Measurements from ENCODE around the gene SLC45A1.

Gene SLC45A1

DNA sequence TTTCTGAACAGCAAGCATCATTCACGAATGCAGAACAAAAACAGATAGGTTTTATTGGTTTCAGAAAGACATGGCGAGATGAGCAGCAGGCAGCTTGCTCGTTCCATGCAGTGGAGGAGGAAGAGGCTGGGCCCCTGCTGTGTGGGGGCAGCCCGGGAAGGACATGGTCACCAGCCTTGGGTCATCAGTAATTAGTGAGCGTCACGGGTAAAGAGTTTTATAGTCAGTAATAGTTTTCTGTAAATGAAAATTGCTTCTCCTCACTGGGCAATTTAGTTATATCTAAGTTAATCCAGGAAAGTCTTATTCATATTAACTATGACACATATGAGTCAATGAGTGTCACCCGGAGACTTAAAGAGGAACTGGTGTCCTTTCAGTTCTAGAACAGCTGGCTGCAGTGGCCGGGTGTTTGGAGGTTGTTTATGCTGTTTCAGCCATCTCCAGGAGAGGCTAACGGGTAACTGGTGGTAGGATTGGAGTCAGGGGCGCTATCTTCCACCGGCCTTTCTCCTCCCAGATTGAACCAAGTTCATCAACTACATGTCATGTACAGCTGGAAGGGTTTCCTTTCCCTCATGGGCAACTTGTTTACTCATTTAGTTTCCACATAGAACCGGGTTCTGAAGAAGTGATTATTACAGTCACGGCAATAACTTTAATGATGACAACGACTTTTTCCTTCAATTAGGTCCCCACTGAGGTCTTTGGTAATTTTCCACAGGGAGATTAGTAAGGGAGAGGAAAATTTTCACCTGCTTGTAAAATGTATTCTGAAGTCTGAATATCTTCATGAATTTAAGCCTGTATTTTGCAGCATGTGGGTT lies 34.6 kb upstream of the SLC45A1 start:
- TF ChIP-seq, protein P1, sequence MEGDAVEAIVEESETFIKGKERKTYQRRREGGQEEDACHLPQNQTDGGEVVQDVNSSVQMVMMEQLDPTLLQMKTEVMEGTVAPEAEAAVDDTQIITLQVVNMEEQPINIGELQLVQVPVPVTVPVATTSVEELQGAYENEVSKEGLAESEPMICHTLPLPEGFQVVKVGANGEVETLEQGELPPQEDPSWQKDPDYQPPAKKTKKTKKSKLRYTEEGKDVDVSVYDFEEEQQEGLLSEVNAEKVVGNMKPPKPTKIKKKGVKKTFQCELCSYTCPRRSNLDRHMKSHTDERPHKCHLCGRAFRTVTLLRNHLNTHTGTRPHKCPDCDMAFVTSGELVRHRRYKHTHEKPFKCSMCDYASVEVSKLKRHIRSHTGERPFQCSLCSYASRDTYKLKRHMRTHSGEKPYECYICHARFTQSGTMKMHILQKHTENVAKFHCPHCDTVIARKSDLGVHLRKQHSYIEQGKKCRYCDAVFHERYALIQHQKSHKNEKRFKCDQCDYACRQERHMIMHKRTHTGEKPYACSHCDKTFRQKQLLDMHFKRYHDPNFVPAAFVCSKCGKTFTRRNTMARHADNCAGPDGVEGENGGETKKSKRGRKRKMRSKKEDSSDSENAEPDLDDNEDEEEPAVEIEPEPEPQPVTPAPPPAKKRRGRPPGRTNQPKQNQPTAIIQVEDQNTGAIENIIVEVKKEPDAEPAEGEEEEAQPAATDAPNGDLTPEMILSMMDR (IDR thresholded peaks at IDR 0.05; ENCODE audit: low read depth, low read length): no peak
- DNase-seq (ENCODE audit: low read depth in 2 of 2): no peak
- H3K4me3 ChIP-seq (replicated peaks in 1 of 2; ENCODE audit: low read depth in 2 of 2, low read length in 2 of 2): no peak overlapping the region

- DNase-seq (ENCODE audit: low read depth in 2 of 2): peak; percentile 54 to 69
- H3K4me3 ChIP-seq (replicated peaks in 1 of 2; ENCODE audit: low read depth in 2 of 2, low read length in 2 of 2): no peak overlapping the region
- TF ChIP-seq, protein P1 (IDR thresholded peaks at IDR 0.05; ENCODE audit: low read depth, low read length): no peak
Measured at GRCh38 chr1:8284127-8284526, 33.8 kb upstream of the SLC45A1 start.

GRCh38 chr1:8285103-8285502 lies 32.8 kb upstream of the SLC45A1 start:
- TF ChIP-seq, protein P1 (IDR thresholded peaks at IDR 0.05; ENCODE audit: low read depth, low read length): no peak
- no peak for DNase-seq (ENCODE audit: low read depth in 2 of 2)
- no peak overlapping the region for H3K4me3 ChIP-seq (replicated peaks in 1 of 2; ENCODE audit: low read depth in 2 of 2, low read length in 2 of 2)

DNA sequence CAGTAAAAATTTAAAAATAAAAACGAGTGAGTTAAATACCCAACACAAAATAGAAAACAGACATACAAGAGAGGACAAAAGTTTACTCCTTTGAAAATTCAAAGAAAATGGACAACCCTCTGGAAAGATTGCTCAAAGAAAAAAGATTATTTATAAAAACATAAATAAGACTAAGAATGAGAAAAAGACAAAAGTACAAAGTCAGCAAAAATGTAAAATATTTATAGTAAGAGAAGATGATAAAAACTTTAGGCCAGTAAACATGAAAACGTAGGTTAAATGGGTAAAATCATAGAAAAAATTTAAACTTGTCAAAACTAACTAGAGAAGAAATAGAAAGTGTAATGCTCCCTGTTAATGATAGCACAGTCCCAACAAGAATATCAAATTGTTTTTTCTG lies 31.9 kb upstream of the SLC45A1 start:
- DNase-seq (ENCODE audit: low read depth in 2 of 2): no peak
- TF ChIP-seq, protein P1 (IDR thresholded peaks at IDR 0.05; ENCODE audit: low read depth, low read length): no peak
- no peak overlapping the region for H3K4me3 ChIP-seq (replicated peaks in 1 of 2; ENCODE audit: low read depth in 2 of 2, low read length in 2 of 2)

GRCh38 chr1:8293118-8293517 lies 24.8 kb upstream of the SLC45A1 start:
- TF ChIP-seq, protein P1 (IDR thresholded peaks at IDR 0.05; ENCODE audit: low read depth, low read length): no peak
- no peak for DNase-seq (ENCODE audit: low read depth in 2 of 2)
- H3K4me3 ChIP-seq (replicated peaks in 1 of 2; ENCODE audit: low read depth in 2 of 2, low read length in 2 of 2): no peak overlapping the region

GRCh38 chr1:8293641-8294169 lies 24.2 kb upstream of the SLC45A1 start:
- no peak overlapping the region for H3K4me3 ChIP-seq (replicated peaks in 1 of 2; ENCODE audit: low read depth in 2 of 2, low read length in 2 of 2)
- DNase-seq (ENCODE audit: low read depth in 2 of 2): no peak
- TF ChIP-seq, protein P1 (IDR thresholded peaks at IDR 0.05; ENCODE audit: low read depth, low read length): no peak
